NCI-H146 treated with DMSO at 0.1 percent for 48 hours (cell line): ENCODE data around the gene AVPR1A.

Experiments
- DNase-seq: peaks from one replicate; lab custom pipeline; 2025; ENCODE audit not compliant: unreplicated experiment; lab: John Stamatoyannopoulos, UW

Gene AVPR1A

DNA sequence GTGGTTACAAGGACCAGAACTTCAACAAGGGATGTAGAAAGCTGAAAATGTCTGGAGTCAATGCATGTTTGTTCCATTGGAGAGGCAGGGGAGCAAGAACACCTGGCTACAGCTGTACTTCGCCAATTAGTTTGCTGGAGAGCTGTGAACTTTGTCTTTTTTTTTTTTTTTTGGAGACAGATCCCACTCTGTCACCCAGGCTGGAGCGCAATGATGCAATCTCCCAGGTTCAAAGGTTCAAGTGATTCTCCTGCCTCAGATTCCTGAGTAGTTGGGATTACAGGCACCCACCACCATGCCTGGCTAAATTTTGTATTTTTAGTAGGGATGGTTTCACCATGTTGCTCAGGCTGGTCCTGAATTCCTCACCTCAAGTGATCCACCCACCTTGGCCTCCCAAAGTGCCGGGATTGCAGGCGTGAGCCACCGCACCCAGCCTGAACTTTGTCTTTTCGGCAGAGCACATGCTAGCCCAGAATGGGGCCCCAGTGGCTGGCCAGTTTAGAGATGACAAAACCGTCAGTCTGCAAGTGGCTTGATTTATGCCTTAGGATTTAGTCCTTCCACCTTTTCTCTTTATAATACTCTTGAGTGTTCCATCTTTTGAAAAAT is 55.5 kb downstream of the AVPR1A start:
- DNase-seq, result no peak

- DNase-seq, result no peak
Measured at GRCh38 chr12:63093711-63094110, 57.3 kb downstream of the AVPR1A start.

GRCh38 chr12:63093084-63093483 is 57.9 kb downstream of the AVPR1A start:
- no peak for DNase-seq
